GM18520 (cell line): ENCODE measurements around the gene INPP5A.

Source experiments
- ATAC-seq: cut with Tn5 transposase; IDR thresholded peaks from one replicate; pipeline ENCODE4 v1.9.1; 2021; ENCODE audit not compliant: unreplicated experiment

Gene INPP5A

GRCh38 chr10:132710746-132711612 is 173.4 kb downstream of the INPP5A start:
- ATAC-seq = no peak

- ATAC-seq = no peak
Observed at GRCh38 chr10:132711613-132712121, 174.1 kb downstream of the INPP5A start.

- no peak for ATAC-seq
Observed at GRCh38 chr10:132712291-132712690, 174.7 kb downstream of the INPP5A start.

GRCh38 chr10:132712743-132713142 is 175.2 kb downstream of the INPP5A start:
- ATAC-seq = no peak

GRCh38 chr10:132713421-132714095 is 176.0 kb downstream of the INPP5A start:
- ATAC-seq = no peak

DNA sequence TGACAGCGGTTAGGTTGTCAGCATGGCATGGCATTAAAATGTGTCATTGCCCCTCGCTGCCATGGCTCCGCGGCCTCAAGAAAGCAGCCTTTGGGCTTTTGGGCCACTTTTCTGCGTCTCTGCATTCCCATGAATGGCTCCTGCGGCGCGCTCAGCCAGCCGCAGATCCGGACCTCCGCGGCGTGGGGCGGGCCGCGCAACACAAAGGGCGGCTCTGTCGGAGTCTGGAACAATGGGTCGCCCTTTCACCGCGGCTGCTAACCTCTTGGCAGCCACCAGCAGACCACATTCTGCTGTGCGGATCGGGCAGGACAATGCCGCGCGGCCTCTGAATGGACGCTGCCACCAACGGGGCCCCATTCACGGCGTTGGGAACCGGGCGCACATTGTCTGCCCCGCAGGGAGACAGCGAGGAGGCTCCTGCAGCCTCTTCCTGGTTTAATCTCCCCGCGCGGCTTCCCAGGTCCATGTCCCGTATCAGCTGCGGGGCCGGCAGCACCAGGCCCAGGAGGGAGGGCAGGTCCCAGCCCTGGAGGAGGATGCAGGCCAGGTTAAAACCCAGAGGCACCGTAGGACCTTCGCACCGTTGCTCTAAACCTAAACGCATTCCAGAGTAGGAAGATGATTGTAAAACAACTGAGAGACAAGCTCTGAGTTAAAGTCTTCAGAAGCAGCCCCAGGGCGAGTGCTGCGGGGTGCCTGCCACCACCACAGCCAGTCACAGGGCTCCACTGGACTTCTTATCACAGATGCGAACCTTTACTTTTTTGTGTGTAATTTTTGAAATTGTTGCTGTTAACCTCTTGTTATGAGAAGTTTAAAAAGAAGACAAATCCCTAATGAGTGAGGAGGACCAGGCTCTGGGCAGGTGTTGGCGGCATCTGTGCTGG is 176.8 kb downstream of the INPP5A start:
- ATAC-seq = no peak

GRCh38 chr10:132714986-132715775 is 177.6 kb downstream of the INPP5A start:
- ATAC-seq = no peak

- no peak for ATAC-seq
Observed at GRCh38 chr10:132715776-132716680, 178.4 kb downstream of the INPP5A start.

- no peak for ATAC-seq
Observed at GRCh38 chr10:132716691-132717490, 179.3 kb downstream of the INPP5A start.

DNA sequence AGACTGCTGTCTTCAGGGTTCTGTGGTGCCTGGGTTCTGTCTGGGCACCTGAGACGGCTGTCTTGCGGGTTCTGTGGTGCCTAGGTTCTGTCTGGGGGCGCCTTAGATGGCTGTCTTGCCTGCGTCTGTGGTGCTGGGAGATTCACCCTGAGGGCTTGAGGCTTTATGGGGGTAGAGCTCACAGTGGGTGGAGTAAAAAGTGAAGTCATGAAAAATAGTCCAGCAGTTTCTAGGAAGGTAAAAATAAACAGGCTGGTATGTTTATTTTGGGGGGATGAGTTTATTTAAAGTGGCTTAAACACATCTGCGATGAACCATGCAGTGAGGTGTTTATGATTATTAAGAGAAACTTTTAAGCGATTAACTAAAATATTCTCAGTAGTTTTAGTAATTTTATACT is 184.1 kb downstream of the INPP5A start:
- ATAC-seq = no peak

DNA sequence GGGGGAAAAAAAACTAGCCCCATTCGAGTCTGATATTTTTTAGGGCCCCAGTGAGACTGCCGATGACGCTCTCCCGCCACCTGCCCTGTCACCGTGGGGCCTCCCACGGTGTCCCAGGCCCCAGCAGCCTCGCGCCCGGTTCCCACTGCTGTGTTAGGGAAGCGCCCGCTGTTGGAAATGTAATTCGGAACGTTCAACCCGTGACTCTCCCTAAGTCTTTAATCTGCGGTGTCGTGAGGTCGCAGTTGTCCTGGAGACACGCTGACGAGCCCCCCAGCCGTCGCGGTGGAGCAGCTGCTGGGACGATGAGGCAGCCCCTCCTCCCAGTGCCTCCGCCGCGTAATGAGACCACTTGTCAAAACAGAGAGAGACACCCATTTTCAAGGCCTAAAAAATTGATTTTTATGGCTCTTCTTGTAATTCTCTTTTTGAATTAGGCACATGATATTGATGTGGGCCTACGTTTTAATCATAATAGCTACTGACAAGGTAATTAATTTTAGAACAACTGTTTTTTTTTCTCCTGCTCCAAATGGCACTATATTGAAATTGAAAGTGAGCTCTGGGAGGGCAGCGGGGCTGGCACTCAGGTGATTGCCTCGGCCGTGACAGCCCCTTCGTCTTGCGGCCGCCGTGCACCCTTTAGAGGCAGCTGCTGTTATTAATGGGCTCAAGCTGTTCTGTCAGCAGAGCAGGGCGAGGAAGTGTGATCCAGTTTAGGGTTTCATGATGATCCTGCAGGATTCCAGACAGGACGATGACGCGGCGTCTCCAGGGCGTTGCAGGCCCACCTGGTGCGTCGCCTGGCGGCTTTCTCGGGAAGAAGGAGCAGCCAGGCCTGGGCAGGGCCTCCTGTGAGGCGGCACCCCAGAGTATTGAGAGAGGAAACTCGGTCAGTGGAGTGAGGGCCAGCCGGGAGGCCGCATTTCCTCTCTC is 185.1 kb downstream of the INPP5A start:
- ATAC-seq = no peak

DNA sequence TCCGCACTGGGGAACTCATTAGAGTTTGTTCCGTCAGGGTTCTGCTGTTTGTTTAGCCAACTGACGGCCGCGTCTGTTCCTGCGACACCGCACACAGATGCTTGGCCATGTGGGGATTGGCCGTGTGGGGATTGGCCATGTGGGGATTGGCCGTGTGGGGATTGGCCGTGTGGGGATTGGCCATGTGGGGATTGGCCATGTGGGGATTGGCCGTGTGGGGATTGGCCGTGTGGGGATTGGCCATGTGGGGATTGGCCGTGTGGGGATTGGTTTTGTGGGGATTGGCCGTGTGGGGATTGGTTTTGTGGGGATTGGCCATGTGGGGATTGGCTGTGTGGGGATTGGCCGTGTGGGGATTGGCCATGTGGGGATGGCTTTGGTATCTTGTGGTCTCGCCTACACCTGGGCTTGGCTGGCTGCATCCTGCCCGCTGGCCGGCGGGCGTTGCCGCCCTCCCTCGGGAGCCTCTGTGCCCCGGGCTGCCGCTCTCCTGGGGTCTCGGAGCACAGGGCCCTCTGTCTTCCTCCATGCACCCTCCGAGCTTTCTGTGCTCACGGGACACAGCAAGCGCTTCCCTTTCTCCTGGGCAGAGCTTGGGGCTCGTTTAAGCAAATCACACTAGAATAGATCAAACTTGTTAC is 185.9 kb downstream of the INPP5A start:
- no peak for ATAC-seq

- no peak for ATAC-seq
Observed at GRCh38 chr10:132724446-132724845, 186.9 kb downstream of the INPP5A start.

- ATAC-seq = no peak
Observed at GRCh38 chr10:132725202-132725601, 187.6 kb downstream of the INPP5A start.

- ATAC-seq = no peak
Observed at GRCh38 chr10:132726194-132726593, 188.6 kb downstream of the INPP5A start.

GRCh38 chr10:132726951-132727350 is 189.4 kb downstream of the INPP5A start:
- no peak for ATAC-seq

- no peak for ATAC-seq
Observed at GRCh38 chr10:132727411-132727810, 189.8 kb downstream of the INPP5A start.
